ENCODE data around the gene IGFLR1.
"Not testable (repeated sequence)": the region's sequence is repeated elsewhere in the genome, so short reads cannot be mapped to it uniquely, and the experiment has no call there.

The IGFLR1 gene

DNA sequence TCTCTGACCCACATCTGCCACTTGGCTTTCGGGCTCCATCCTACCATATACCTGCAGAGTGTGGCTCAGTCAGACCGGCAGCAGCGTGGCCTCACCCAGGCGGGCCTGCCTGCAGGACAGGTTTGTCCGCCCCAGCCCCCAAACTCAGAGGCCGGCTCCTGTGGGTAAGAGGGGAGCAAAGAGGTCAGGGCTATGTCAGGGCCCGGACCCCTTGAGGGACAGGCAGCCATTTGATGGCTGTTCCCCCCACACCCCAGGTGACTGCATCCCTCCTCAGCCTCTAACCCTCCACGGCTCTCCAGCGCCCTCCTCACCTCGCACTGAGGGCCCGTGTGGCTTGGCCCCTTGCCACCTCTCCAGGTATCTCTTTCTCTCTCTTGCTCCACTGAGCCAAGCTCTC lies 50.2 kb downstream of the IGFLR1 start:
- no peak for TF ChIP-seq EZH2 (IDR thresholded peaks at IDR 0.05; ENCODE audit: borderline replicate concordance, low read length)
- TF ChIP-seq, protein P1, sequence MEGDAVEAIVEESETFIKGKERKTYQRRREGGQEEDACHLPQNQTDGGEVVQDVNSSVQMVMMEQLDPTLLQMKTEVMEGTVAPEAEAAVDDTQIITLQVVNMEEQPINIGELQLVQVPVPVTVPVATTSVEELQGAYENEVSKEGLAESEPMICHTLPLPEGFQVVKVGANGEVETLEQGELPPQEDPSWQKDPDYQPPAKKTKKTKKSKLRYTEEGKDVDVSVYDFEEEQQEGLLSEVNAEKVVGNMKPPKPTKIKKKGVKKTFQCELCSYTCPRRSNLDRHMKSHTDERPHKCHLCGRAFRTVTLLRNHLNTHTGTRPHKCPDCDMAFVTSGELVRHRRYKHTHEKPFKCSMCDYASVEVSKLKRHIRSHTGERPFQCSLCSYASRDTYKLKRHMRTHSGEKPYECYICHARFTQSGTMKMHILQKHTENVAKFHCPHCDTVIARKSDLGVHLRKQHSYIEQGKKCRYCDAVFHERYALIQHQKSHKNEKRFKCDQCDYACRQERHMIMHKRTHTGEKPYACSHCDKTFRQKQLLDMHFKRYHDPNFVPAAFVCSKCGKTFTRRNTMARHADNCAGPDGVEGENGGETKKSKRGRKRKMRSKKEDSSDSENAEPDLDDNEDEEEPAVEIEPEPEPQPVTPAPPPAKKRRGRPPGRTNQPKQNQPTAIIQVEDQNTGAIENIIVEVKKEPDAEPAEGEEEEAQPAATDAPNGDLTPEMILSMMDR (IDR thresholded peaks at IDR 0.05; ENCODE audit: low read length), result peak; percentile 14; the same call in 1 of the 2 replicates
- no peak overlapping the region for H3K4me3 ChIP-seq (ENCODE audit: low read depth, low read length, poor library complexity, severe bottlenecking)
- H3K4me1 ChIP-seq (ENCODE audit: insufficient read depth, low read length, severe bottlenecking), result no peaks in the 10 kb centered on the region
- H3K9me3 ChIP-seq (ENCODE audit: low read length), result no peaks in the 10 kb centered on the region
- no peak overlapping the region for H3K4me2 ChIP-seq (ENCODE audit: low read length)
- H3K36me3 ChIP-seq (ENCODE audit: insufficient read depth, low read length), result no peaks in the 10 kb centered on the region
- no peak overlapping the region for H3K27ac ChIP-seq (ENCODE audit: low read depth, low read length, poor library complexity, severe bottlenecking)
- H3F3A ChIP-seq (ENCODE audit: insufficient read depth, low read length), result no peaks in the 10 kb centered on the region
- no peaks in the 10 kb centered on the region for H3K79me2 ChIP-seq (ENCODE audit: insufficient read depth, low read length)
- H2AFZ ChIP-seq (ENCODE audit: low read length), result no peak overlapping the region
- H4K20me1 ChIP-seq (ENCODE audit: insufficient read depth, low read length), result no peaks in the 10 kb centered on the region
- H3K27me3 ChIP-seq (ENCODE audit: insufficient read depth, low read length), result no peaks in the 10 kb centered on the region; the same call in 1 of the 2 replicates
- no peaks in the 10 kb centered on the region for H3K9me2 ChIP-seq (ENCODE audit: low read depth, low read length)
- H3K9ac ChIP-seq (ENCODE audit: low read length), result no peak overlapping the region

DNA sequence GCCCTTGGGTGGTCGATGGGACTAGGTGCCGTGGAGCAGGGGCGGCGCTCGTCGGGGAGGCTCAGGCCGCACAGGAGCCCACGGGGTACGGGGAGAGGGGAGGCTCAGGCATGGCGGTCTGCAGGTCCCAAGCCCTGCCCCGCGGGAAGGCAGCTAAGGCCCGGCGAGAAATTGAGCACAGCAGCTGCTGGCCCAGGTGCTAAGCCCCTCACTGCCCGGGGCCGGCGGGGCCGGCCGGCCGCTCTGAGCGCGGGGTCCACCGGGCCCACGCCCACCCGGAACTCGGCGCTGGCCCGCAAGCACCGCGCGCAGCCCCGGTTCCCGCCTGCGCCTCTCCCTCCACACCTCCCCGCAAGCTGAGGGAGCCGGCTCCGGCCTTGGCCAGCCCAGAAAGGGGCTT lies 51.1 kb downstream of the IGFLR1 start:
- H3K79me2 ChIP-seq (ENCODE audit: insufficient read depth, low read length); H3K4me2 ChIP-seq (ENCODE audit: low read length); H3F3A ChIP-seq (ENCODE audit: insufficient read depth, low read length); H3K4me1 ChIP-seq (ENCODE audit: insufficient read depth, low read length, severe bottlenecking); H3K4me3 ChIP-seq (ENCODE audit: low read depth, low read length, poor library complexity, severe bottlenecking); H3K9me3 ChIP-seq (ENCODE audit: low read length); H3K27ac ChIP-seq (ENCODE audit: low read depth, low read length, poor library complexity, severe bottlenecking); H2AFZ ChIP-seq (ENCODE audit: low read length); H4K20me1 ChIP-seq (ENCODE audit: insufficient read depth, low read length); H3K9ac ChIP-seq (ENCODE audit: low read length); H3K36me3 ChIP-seq (ENCODE audit: insufficient read depth, low read length); H3K27me3 ChIP-seq (ENCODE audit: insufficient read depth, low read length); H3K9me2 ChIP-seq (ENCODE audit: low read depth, low read length): not testable (repeated sequence)

DNA sequence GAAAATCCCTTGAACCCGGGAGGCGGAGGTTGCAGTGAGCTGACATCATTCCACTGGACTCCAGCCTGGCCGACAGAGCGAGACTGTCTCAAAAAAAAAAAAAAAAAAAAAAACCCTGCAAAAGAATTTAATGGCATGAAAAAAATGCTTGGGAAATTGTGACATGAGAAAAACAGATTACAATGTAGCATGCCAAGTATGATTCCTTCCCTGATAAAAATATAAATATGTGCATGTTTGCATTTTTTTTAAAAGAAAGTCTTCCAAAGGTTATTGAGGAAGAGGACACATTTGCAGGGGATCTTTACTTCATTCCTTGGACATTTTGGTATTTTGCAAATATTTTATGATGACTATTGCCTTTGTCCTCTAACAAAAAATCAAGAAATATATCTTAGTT lies 52.4 kb downstream of the IGFLR1 start:
- Histone ChIP-seq H3K79me2 (ENCODE audit: insufficient read depth, low read length) (no peaks in the 10 kb centered on the region), H3K27me3 (ENCODE audit: insufficient read depth, low read length) (no peaks in the 10 kb centered on the region; the same call in 1 of the 2 replicates), H3K36me3 (ENCODE audit: insufficient read depth, low read length) (no peaks in the 10 kb centered on the region), H3K4me3 (ENCODE audit: low read depth, low read length, poor library complexity, severe bottlenecking) (no peak overlapping the region), H3K4me2 (ENCODE audit: low read length) (no peak overlapping the region), H2AFZ (ENCODE audit: low read length) (no peak overlapping the region), H3K4me1 (ENCODE audit: insufficient read depth, low read length, severe bottlenecking) (no peaks in the 10 kb centered on the region), H4K20me1 (ENCODE audit: insufficient read depth, low read length) (no peaks in the 10 kb centered on the region), H3K9me2 (ENCODE audit: low read depth, low read length) (no peaks in the 10 kb centered on the region), H3F3A (ENCODE audit: insufficient read depth, low read length) (no peaks in the 10 kb centered on the region), H3K9ac (ENCODE audit: low read length) (no peak overlapping the region), H3K27ac (ENCODE audit: low read depth, low read length, poor library complexity, severe bottlenecking) (no peak overlapping the region), H3K9me3 (ENCODE audit: low read length) (no peaks in the 10 kb centered on the region)
- TF ChIP-seq EZH2 (IDR thresholded peaks at IDR 0.05; ENCODE audit: borderline replicate concordance, low read length), result no peak

Measured in OCI-LY1 (cell line).